Neural cell (in vitro differentiated cells): ENCODE results near the gene KLHL2. TPM values are rescaled to one million over a fixed set of nuclear protein-coding genes. Genes with fewer than 3 reads are reported as not detected.
A peak's percentile ranks its signal among the peaks of the same experiment; 100 is the strongest.

ENCODE experiments used
- H2AFZ ChIP-seq: fragments of 200-600, 300-800 bp; sonication (generic), shearing (Covaris generic); 2 replicates; pipeline ENCODE4 v1.6.0; 2014; ENCODE audit warnings: low read depth, mild to moderate bottlenecking, antibody characterized with exemption, low read length, moderate library complexity
- H3F3A ChIP-seq: fragments of 200-600 bp; shearing (Covaris generic); 2 replicates; pipeline ENCODE4 v1.6.1; 2016; ENCODE audit warnings: mild to moderate bottlenecking, moderate library complexity, mixed read lengths, antibody characterized with exemption, low read length; ENCODE audit not compliant: insufficient read depth, poor library complexity, severe bottlenecking
- H3K27ac ChIP-seq: fragments of 200-600, 300-800 bp; sonication (generic), shearing (Covaris generic); 2 replicates; pipeline ENCODE4 v1.5.1; 2014; ENCODE audit warnings: mild to moderate bottlenecking, low read length, moderate library complexity
- H3K27me3 ChIP-seq: fragments of 300-800, 200-600 bp; sonication (generic), shearing (Covaris generic); 2 replicates; pipeline ENCODE4 v1.6.0; 2014; ENCODE audit warnings: mild to moderate bottlenecking, low read depth, low read length, moderate library complexity; ENCODE audit not compliant: insufficient read depth
- H3K36me3 ChIP-seq: fragments of 300-800, 200-600 bp; sonication (generic), shearing (Covaris generic); 2 replicates; pipeline ENCODE4 v1.5.1; 2014; ENCODE audit warnings: mild to moderate bottlenecking, antibody characterized with exemption, low read length, moderate library complexity; ENCODE audit not compliant: insufficient read depth
- H3K4me2 ChIP-seq: fragments of 300-800, 200-600 bp; sonication (generic), shearing (Covaris generic); 2 replicates; pipeline ENCODE4 v1.6.0; 2014; ENCODE audit warnings: mild to moderate bottlenecking, low read length
- H3K4me3 ChIP-seq: fragments of 300-800, 200-600 bp; sonication (generic), shearing (Covaris generic); 2 replicates; pipeline ENCODE4 v1.5.1; 2014; ENCODE audit warnings: mild to moderate bottlenecking, low read length, moderate library complexity
- H3K79me2 ChIP-seq: fragments of 200-600 bp; shearing (Covaris generic); replicated peaks from 2 replicates; pipeline ENCODE4 v1.6.0; 2014; ENCODE audit warnings: mild to moderate bottlenecking, low read length, moderate library complexity; ENCODE audit not compliant: insufficient read depth
- H3K9ac ChIP-seq: fragments of 300-800, 200-600 bp; sonication (generic), shearing (Covaris generic); 2 replicates; pipeline ENCODE4 v1.6.1; 2016; ENCODE audit warnings: mild to moderate bottlenecking, low read length, mixed read lengths
- H3K9me2 ChIP-seq: fragments of 200-600 bp; shearing (Covaris generic); 2 replicates; pipeline ENCODE4 v1.6.1; 2016; ENCODE audit warnings: mild to moderate bottlenecking, low read length, mixed read lengths; ENCODE audit not compliant: insufficient read depth
- H3K9me3 ChIP-seq: fragments of 200-600, 300-800 bp; sonication (generic), shearing (Covaris generic); 2 replicates; pipeline ENCODE4 v1.6.1; 2016; ENCODE audit warnings: mild to moderate bottlenecking, mixed run types, low read length, moderate library complexity, mixed read lengths
- H4K20me1 ChIP-seq: fragments of 200-600 bp; shearing (Covaris generic); 2 replicates; pipeline ENCODE4 v1.6.1; 2016; ENCODE audit warnings: mild to moderate bottlenecking, mixed run types; ENCODE audit not compliant: insufficient read depth
- EP300 ChIP-seq: fragments of 450-650 bp; conservative IDR thresholded peaks from 2 replicates; pipeline ENCODE4 v1.6.1; 2014; ENCODE audit warnings: antibody characterized with exemption, mild to moderate bottlenecking, moderate library complexity; ENCODE audit not compliant: poor library complexity, severe bottlenecking
- EZH2 ChIP-seq: fragments of 200-600, 300-800 bp; shearing (Covaris generic), sonication (generic); IDR thresholded peaks from 2 replicates; pipeline ENCODE4 v1.6.1; 2014; ENCODE audit warnings: antibody characterized with exemption, low read length, borderline replicate concordance, mild to moderate bottlenecking; ENCODE audit not compliant: insufficient read depth, poor library complexity, severe bottlenecking
- MXI1 ChIP-seq: fragments of 450-650 bp; conservative IDR thresholded peaks from 2 replicates; pipeline ENCODE4 v1.6.1; 2014; ENCODE audit warnings: antibody characterized with exemption, mild to moderate bottlenecking; ENCODE audit not compliant: poor library complexity, severe bottlenecking
- POLR2AphosphoS5 ChIP-seq: IDR thresholded peaks from 2 replicates; pipeline ENCODE4 v1.6.1; 2012
- RAD21 ChIP-seq: fragments of 450-650 bp; conservative IDR thresholded peaks from 2 replicates; pipeline ENCODE4 v1.6.1; 2014; ENCODE audit warnings: antibody characterized with exemption, mild to moderate bottlenecking, moderate library complexity
- SMC3 ChIP-seq: fragments of 450-650 bp; conservative IDR thresholded peaks from 2 replicates; pipeline ENCODE4 v1.6.1; 2014; ENCODE audit warnings: antibody characterized with exemption, mild to moderate bottlenecking, moderate library complexity; ENCODE audit not compliant: poor library complexity
- TAF1 ChIP-seq: IDR thresholded peaks from 2 replicates; pipeline ENCODE4 v1.6.1; 2012; ENCODE audit warnings: low read depth
- polyA plus RNA-seq: library from polyadenylated mRNA; depleted of rRNA; stranded (reverse); fragments of >200 nt; gene quantifications from 2 replicates; pipeline ENCODE4 v1.2.3, GENCODE V29; 2014
- TF ChIP-seq, protein P1 (sequence below): fragments of 450-650 bp; IDR thresholded peaks from 2 replicates; pipeline ENCODE4 v1.5.1; 2014; ENCODE audit warnings: antibody characterized with exemption, mild to moderate bottlenecking, moderate library complexity; ENCODE audit not compliant: poor library complexity, severe bottlenecking
- TF ChIP-seq, protein P2 (sequence below): IDR thresholded peaks from 2 replicates; pipeline ENCODE4 v1.6.1; 2012; ENCODE audit warnings: borderline replicate concordance

The KLHL2 gene
- polyA plus RNA-seq, 1 donor from 2014 or later = 42.8 TPM

DNA sequence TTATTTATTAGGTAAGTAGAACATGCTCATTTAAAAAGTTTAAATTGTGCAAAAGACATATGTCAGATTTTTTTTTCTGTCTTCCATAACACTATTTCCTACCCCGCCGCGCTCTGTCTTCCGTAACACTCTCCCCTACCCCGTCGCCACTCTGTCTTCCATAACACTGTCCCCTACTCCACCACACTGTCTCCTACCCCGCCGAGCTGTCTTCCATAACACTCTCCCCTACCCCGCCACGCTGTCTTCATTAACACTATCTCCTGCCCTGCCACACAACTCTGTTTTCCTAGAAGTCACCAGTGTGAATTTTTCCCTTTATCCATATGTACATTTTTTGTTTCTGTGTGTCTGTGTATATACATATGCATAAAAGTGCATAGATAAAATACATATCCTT lies 124.5 kb downstream of the KLHL2 start:
- peak overlapping the region; percentile 50 for H3K9ac ChIP-seq
- H3K36me3 ChIP-seq = no peaks in the 10 kb centered on the region
- H3F3A ChIP-seq = peaks cover 14% of the 10 kb centered on the region
- H3K27me3 ChIP-seq = no peaks in the 10 kb centered on the region
- H3K79me2 ChIP-seq = peaks cover 92% of the 10 kb centered on the region
- H3K9me3 ChIP-seq = no peaks in the 10 kb centered on the region
- H3K27ac ChIP-seq = peak overlapping the region; percentile 96
- H3K9me2 ChIP-seq = no peaks in the 10 kb centered on the region
- H2AFZ ChIP-seq = no peak overlapping the region
- peaks cover 15% of the 10 kb centered on the region for H4K20me1 ChIP-seq
- H3K4me3 ChIP-seq = peak overlapping the region; percentile 75
- no peak for TF ChIP-seq EP300
- no peak for TF ChIP-seq MXI1
- TF ChIP-seq EZH2 = no peak
- TF ChIP-seq, protein P1, sequence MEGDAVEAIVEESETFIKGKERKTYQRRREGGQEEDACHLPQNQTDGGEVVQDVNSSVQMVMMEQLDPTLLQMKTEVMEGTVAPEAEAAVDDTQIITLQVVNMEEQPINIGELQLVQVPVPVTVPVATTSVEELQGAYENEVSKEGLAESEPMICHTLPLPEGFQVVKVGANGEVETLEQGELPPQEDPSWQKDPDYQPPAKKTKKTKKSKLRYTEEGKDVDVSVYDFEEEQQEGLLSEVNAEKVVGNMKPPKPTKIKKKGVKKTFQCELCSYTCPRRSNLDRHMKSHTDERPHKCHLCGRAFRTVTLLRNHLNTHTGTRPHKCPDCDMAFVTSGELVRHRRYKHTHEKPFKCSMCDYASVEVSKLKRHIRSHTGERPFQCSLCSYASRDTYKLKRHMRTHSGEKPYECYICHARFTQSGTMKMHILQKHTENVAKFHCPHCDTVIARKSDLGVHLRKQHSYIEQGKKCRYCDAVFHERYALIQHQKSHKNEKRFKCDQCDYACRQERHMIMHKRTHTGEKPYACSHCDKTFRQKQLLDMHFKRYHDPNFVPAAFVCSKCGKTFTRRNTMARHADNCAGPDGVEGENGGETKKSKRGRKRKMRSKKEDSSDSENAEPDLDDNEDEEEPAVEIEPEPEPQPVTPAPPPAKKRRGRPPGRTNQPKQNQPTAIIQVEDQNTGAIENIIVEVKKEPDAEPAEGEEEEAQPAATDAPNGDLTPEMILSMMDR = no peak
- no peak for TF ChIP-seq TAF1
- TF ChIP-seq, protein P2, sequence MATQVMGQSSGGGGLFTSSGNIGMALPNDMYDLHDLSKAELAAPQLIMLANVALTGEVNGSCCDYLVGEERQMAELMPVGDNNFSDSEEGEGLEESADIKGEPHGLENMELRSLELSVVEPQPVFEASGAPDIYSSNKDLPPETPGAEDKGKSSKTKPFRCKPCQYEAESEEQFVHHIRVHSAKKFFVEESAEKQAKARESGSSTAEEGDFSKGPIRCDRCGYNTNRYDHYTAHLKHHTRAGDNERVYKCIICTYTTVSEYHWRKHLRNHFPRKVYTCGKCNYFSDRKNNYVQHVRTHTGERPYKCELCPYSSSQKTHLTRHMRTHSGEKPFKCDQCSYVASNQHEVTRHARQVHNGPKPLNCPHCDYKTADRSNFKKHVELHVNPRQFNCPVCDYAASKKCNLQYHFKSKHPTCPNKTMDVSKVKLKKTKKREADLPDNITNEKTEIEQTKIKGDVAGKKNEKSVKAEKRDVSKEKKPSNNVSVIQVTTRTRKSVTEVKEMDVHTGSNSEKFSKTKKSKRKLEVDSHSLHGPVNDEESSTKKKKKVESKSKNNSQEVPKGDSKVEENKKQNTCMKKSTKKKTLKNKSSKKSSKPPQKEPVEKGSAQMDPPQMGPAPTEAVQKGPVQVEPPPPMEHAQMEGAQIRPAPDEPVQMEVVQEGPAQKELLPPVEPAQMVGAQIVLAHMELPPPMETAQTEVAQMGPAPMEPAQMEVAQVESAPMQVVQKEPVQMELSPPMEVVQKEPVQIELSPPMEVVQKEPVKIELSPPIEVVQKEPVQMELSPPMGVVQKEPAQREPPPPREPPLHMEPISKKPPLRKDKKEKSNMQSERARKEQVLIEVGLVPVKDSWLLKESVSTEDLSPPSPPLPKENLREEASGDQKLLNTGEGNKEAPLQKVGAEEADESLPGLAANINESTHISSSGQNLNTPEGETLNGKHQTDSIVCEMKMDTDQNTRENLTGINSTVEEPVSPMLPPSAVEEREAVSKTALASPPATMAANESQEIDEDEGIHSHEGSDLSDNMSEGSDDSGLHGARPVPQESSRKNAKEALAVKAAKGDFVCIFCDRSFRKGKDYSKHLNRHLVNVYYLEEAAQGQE = no peak
- no peak for TF ChIP-seq POLR2AphosphoS5
- TF ChIP-seq SMC3 = no peak
- no peak for TF ChIP-seq RAD21
- peak overlapping the region; percentile 79 for H3K4me2 ChIP-seq

- Histone ChIP-seq H3K9me2 (no peaks in the 10 kb centered on the region), H3K27me3 (no peaks in the 10 kb centered on the region), H3K27ac (peak overlapping the region; percentile 96), H3K36me3 (no peaks in the 10 kb centered on the region), H2AFZ (peak overlapping the region; percentile 5), H3K79me2 (peaks cover 98% of the 10 kb centered on the region), H3K9me3 (no peaks in the 10 kb centered on the region), H4K20me1 (peaks cover 15% of the 10 kb centered on the region), H3F3A (peaks cover 14% of the 10 kb centered on the region), H3K4me3 (peak overlapping the region; percentile 75), H3K4me2 (peak overlapping the region; percentile 79), H3K9ac (peak overlapping the region; percentile 50)
- TF ChIP-seq EP300 = no peak
- TF ChIP-seq, protein P2 = no peak
- TF ChIP-seq, protein P1 = no peak
- no peak for TF ChIP-seq POLR2AphosphoS5
- TF ChIP-seq SMC3 = no peak
- TF ChIP-seq MXI1 = no peak
- no peak for TF ChIP-seq EZH2
These were observed 125.1 kb downstream of the KLHL2 start for GRCh38 chr4:165332502-165332901.
